Breast epithelium (tissue), 4 donors: ENCODE measurements around the gene APOA1. TPM values are rescaled to one million over a fixed set of nuclear protein-coding genes. Genes with fewer than 3 reads are reported as not detected.
"Not testable (repeated sequence)": the region's sequence is repeated elsewhere in the genome, so short reads cannot be mapped to it uniquely, and the experiment has no call there.

Experiments used
- DNase-seq, 2 donors: peaks; one replicate each; pipeline ENCODE4 v3.0.0-alpha.2; 2019; ENCODE audit warnings: low spot score in 2 of 2
- H3K27ac ChIP-seq, 2 donors: fragments of 200-600 bp; sonication (generic) in 1 of 2; one replicate each; pipeline ENCODE4 v1.5.1; 2016 to 2019; ENCODE audit warnings: mild to moderate bottlenecking in 1 of 2
- H3K27me3 ChIP-seq, 2 donors: fragments of 200-600 bp; sonication (generic) in 1 of 2; one replicate each; pipeline versions ENCODE4 v1.5.1 to v1.6.0; 2017 to 2019; ENCODE audit warnings: control low read depth in 1 of 2, mild to moderate bottlenecking in 1 of 2
- H3K36me3 ChIP-seq: fragments of 200-600 bp; one replicate; pipeline ENCODE4 v1.5.1; 2019
- H3K4me1 ChIP-seq, 2 donors: fragments of 200-600 bp; sonication (generic); one replicate each; pipeline ENCODE4 v1.5.1; 2016 to 2019; ENCODE audit warnings: control low read depth in 1 of 2
- H3K4me3 ChIP-seq, 3 donors: fragments of 200-600 bp; sonication (generic); 1 replicate in 2 of 3; 2 replicates in 1 of 3; pipeline ENCODE4 v1.5.1; 2016 to 2019; ENCODE audit warnings: mild to moderate bottlenecking in 3 of 3, moderate library complexity in 2 of 3
- H3K9me3 ChIP-seq, 2 donors: fragments of 200-600 bp; sonication (generic) in 1 of 2; one replicate each; pipeline ENCODE4 v1.5.1; 2016 to 2019; ENCODE audit warnings: control low read depth in 1 of 2
- POLR2A ChIP-seq: fragments of 450-650 bp; IDR thresholded peaks from one replicate; pipeline ENCODE4 v1.6.1; 2016; ENCODE audit warnings: antibody characterized with exemption, mild to moderate bottlenecking, moderate library complexity
- POLR2AphosphoS5 ChIP-seq, 3 donors: sonication (generic); formaldehyde crosslinking; IDR thresholded peaks; one replicate each; pipeline ENCODE4 v1.6.1; 2017; ENCODE audit warnings: antibody characterized with exemption in 3 of 3
- intact Hi-C: fragments of 100-400 bp; cut with DNase I; formaldehyde crosslinking; loops from one replicate; pipeline ENCODE4 v1.15.1; 2023; ENCODE audit warnings: low total_unique reads
- total RNA-seq, 3 donors: library from RNA; depleted of rRNA; stranded (reverse); fragments of >200 nt; gene quantifications; one replicate each; pipeline ENCODE4 v1.1.0, GENCODE V29; 2016
- TF ChIP-seq, protein P1 (sequence below), 3 donors: fragments of 450-650 bp; IDR thresholded peaks; one replicate each; pipeline ENCODE4 v1.5.1; 2016 to 2017; ENCODE audit warnings: antibody characterized with exemption in 3 of 3, mild to moderate bottlenecking in 3 of 3, moderate library complexity in 3 of 3

The APOA1 gene
- total RNA-seq, 3 donors from 2014 or later = 0.33 to 1.5 (median 0.48) TPM

DNA sequence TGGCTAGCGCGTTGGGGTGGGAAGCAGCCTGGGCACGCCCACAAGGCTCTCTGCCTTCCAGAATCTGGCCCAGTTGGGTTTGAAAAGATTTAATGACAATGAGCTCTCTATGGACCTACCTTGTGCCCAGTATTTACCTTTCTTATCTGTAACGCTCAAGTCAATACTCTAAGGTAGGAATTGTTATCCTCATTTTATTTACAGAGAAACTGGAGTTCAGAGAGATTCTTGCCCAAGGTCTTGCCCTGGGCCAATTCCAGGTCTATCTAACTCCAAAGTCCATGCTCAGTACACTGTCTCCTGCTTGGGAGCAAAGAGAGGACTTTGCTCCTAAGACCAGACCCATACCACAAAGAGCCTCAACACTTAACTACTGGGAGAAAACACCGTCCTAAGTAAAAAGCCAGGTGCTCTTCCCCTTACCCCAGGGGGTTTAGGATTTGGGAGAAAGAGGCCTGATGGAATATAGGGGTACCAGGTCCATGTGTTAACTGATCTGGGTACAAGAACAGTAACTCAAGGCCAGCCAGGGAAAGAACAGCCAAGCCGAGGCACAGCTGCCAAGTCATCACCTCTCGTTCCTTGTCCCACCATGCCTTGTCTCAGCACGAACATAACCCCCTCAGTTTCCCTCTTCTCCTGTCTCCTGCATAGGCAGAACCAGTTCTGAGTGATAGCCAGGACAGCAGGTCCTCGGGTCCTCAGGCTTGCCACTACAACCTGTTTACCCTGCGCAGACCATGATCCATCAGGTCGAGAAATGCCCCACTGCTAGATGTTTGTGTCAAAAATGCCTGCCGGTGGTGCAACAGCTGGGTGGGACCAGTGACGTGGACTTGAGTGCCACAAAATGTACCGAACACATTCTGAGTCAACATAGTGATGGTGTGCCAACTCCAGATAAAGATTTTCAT, 28.9 kb downstream of the APOA1 start:
- peak in 1 of 2 donors; percentile 45 for DNase-seq
- no peaks in the 10 kb centered on the region for H3K9me3 ChIP-seq
- intact Hi-C loops = no loop called here
- TF ChIP-seq, protein P1, sequence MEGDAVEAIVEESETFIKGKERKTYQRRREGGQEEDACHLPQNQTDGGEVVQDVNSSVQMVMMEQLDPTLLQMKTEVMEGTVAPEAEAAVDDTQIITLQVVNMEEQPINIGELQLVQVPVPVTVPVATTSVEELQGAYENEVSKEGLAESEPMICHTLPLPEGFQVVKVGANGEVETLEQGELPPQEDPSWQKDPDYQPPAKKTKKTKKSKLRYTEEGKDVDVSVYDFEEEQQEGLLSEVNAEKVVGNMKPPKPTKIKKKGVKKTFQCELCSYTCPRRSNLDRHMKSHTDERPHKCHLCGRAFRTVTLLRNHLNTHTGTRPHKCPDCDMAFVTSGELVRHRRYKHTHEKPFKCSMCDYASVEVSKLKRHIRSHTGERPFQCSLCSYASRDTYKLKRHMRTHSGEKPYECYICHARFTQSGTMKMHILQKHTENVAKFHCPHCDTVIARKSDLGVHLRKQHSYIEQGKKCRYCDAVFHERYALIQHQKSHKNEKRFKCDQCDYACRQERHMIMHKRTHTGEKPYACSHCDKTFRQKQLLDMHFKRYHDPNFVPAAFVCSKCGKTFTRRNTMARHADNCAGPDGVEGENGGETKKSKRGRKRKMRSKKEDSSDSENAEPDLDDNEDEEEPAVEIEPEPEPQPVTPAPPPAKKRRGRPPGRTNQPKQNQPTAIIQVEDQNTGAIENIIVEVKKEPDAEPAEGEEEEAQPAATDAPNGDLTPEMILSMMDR (IDR thresholded peaks at IDR 0.05) = no peak
- H3K27ac ChIP-seq = peak overlapping the region in 1 of 2 donors; percentile 37
- H3K36me3 ChIP-seq = no peaks in the 10 kb centered on the region
- H3K4me3 ChIP-seq = no peak overlapping the region
- H3K4me1 ChIP-seq = no peaks in the 10 kb centered on the region
- H3K27me3 ChIP-seq = no peaks in the 10 kb centered on the region

- Histone ChIP-seq H3K27me3 (no peaks in the 10 kb centered on the region), H3K4me3 (no peak overlapping the region), H3K27ac (no peak overlapping the region), H3K36me3 (no peaks in the 10 kb centered on the region), H3K9me3 (no peaks in the 10 kb centered on the region), H3K4me1 (no peaks in the 10 kb centered on the region)
- TF ChIP-seq POLR2AphosphoS5 (IDR thresholded peaks at IDR 0.05) (no peak), POLR2A (no peak)
- TF ChIP-seq, protein P1 (IDR thresholded peaks at IDR 0.05) = no peak
- intact Hi-C loops = no loop called here
- DNase-seq = peak in 1 of 2 donors; percentile 45
Observed at GRCh38 chr11:116807601-116808261, 29.7 kb downstream of the APOA1 start.

- no peaks in the 10 kb centered on the region for H3K27me3 ChIP-seq
- H3K9me3 ChIP-seq = no peaks in the 10 kb centered on the region
- TF ChIP-seq, protein P1 (IDR thresholded peaks at IDR 0.05) = no peak
- TF ChIP-seq POLR2AphosphoS5 (IDR thresholded peaks at IDR 0.05) (no peak), POLR2A (no peak)
- no peak for DNase-seq
- no peak overlapping the region for H3K27ac ChIP-seq
- intact Hi-C loops = no loop called here
- H3K4me1 ChIP-seq = no peaks in the 10 kb centered on the region
- no peaks in the 10 kb centered on the region for H3K36me3 ChIP-seq
- H3K4me3 ChIP-seq = no peak overlapping the region
Observed at GRCh38 chr11:116804001-116804400, 33.4 kb downstream of the APOA1 start.

GRCh38 chr11:116801662-116802061, 35.8 kb downstream of the APOA1 start:
- H3K4me1 ChIP-seq, H3K9me3 ChIP-seq, H3K4me3 ChIP-seq, H3K27me3 ChIP-seq, DNase-seq, intact Hi-C loops, H3K36me3 ChIP-seq, H3K27ac ChIP-seq: not testable (repeated sequence)

DNA sequence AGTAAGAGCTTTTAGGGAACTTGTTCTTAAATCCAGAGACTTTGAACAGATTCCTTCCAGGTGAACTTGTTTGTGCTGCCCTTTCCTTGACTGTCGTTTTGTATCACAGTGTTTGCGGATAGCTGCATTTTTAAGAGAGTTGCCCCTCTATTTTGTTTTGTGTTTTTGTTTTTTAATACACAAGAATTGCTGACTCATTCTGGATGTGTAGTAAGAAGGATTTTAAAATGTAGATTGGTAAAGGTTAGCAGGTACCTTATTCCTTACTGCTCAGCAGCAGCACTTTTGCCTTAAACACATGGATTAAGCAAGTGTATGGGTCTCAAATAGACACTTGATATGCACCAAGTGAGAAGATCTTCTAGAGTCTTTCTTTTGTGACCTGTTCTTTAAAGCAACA, 36.8 kb downstream of the APOA1 start:
- H3K27ac ChIP-seq = no peak overlapping the region
- DNase-seq = no peak
- intact Hi-C loops = no loop called here

More for the DNA sequence above, 36.8 kb downstream of the APOA1 start:
- TF ChIP-seq POLR2AphosphoS5 (IDR thresholded peaks at IDR 0.05) = no peak
- TF ChIP-seq POLR2A = no peak
- TF ChIP-seq, protein P1 (IDR thresholded peaks at IDR 0.05) = no peak
- Histone ChIP-seq H3K27me3 (no peaks in the 10 kb centered on the region), H3K36me3 (no peaks in the 10 kb centered on the region), H3K4me3 (no peak overlapping the region), H3K9me3 (no peaks in the 10 kb centered on the region), H3K4me1 (no peaks in the 10 kb centered on the region)
